Subcutaneous abdominal adipose tissue (tissue), 5 donors: ENCODE measurements around the gene STK31.
"Not testable (repeated sequence)": the region's sequence is repeated elsewhere in the genome, so short reads cannot be mapped to it uniquely, and the experiment has no call there.

ENCODE experiments used
- H3K27ac ChIP-seq: one replicate; pipeline ENCODE4 v1.7.0; 2013; ENCODE audit warnings: low read depth, mild to moderate bottlenecking, inconsistent platforms, low read length, moderate library complexity
- H3K27me3 ChIP-seq, 5 donors: one replicate each; pipeline ENCODE4 v1.7.0; 2013; ENCODE audit warnings: low read length in 5 of 5, inconsistent platforms in 1 of 5; ENCODE audit not compliant: control insufficient read depth in 5 of 5, insufficient read depth in 4 of 5
- H3K36me3 ChIP-seq, 5 donors: one replicate each; pipeline ENCODE4 v1.7.0; 2013; ENCODE audit warnings: low read length in 5 of 5; ENCODE audit not compliant: control insufficient read depth in 5 of 5, insufficient read depth in 5 of 5
- H3K4me1 ChIP-seq, 5 donors: one replicate each; pipeline ENCODE4 v1.7.0; 2013; ENCODE audit warnings: low read length in 5 of 5, mild to moderate bottlenecking in 3 of 5, moderate library complexity in 1 of 5; ENCODE audit not compliant: control insufficient read depth in 5 of 5, insufficient read depth in 5 of 5
- H3K4me3 ChIP-seq, 5 donors: one replicate each; pipeline ENCODE4 v1.7.0; 2013; ENCODE audit warnings: low read length in 5 of 5, low read depth in 1 of 5
- H3K9ac ChIP-seq, 5 donors: one replicate each; pipeline ENCODE4 v1.7.0; 2013; ENCODE audit warnings: low read length in 5 of 5, mild to moderate bottlenecking in 4 of 5, moderate library complexity in 3 of 5
- H3K9me3 ChIP-seq, 5 donors: one replicate each; pipeline ENCODE4 v1.7.0; 2013; ENCODE audit warnings: low read length in 5 of 5; ENCODE audit not compliant: control insufficient read depth in 5 of 5
- donor health status: healthy.
- donor health status: healthy.
- donor health status: healthy.
- donor health status: healthy.
- donor health status: healthy.

The STK31 gene

GRCh38 chr7:23788843-23789242 is 78.8 kb downstream of the STK31 start:
- no peaks in the 10 kb centered on the region for H3K27me3 ChIP-seq
- no peak overlapping the region for H3K9ac ChIP-seq
- no peaks in the 10 kb centered on the region for H3K4me1 ChIP-seq
- H3K9me3 ChIP-seq = peaks cover 0 to 4% (median 0%) of the 10 kb centered on the region in 5 donors
- no peak overlapping the region for H3K4me3 ChIP-seq
- no peak overlapping the region for H3K27ac ChIP-seq
- H3K36me3 ChIP-seq = no peaks in the 10 kb centered on the region

- Histone ChIP-seq H3K36me3 (no peaks in the 10 kb centered on the region), H3K27me3 (no peaks in the 10 kb centered on the region), H3K4me1 (no peaks in the 10 kb centered on the region), H3K4me3 (no peak overlapping the region), H3K9me3 (peaks cover 0 to 23% (median 14%) of the 10 kb centered on the region in 5 donors), H3K9ac (no peak overlapping the region), H3K27ac (no peak overlapping the region)
Measured at GRCh38 chr7:23791721-23792120, 81.7 kb downstream of the STK31 start.

GRCh38 chr7:23802720-23803397 is 92.8 kb downstream of the STK31 start:
- Histone ChIP-seq H3K27me3 (no peaks in the 10 kb centered on the region), H3K9me3 (no peaks in the 10 kb centered on the region), H3K4me1 (no peaks in the 10 kb centered on the region), H3K9ac (no peak overlapping the region), H3K27ac (no peak overlapping the region), H3K4me3 (no peak overlapping the region), H3K36me3 (no peaks in the 10 kb centered on the region)

GRCh38 chr7:23804707-23805106 is 94.7 kb downstream of the STK31 start:
- no peaks in the 10 kb centered on the region for H3K27me3 ChIP-seq

GRCh38 chr7:23808421-23808820 is 98.4 kb downstream of the STK31 start:
- H3K27me3 ChIP-seq = no peaks in the 10 kb centered on the region
- no peaks in the 10 kb centered on the region for H3K36me3 ChIP-seq
- no peak overlapping the region for H3K27ac ChIP-seq
- no peak overlapping the region for H3K4me3 ChIP-seq
- no peaks in the 10 kb centered on the region for H3K4me1 ChIP-seq
- no peak overlapping the region for H3K9ac ChIP-seq
- peaks cover 0 to 31% (median 22%) of the 10 kb centered on the region in 5 donors for H3K9me3 ChIP-seq

More at GRCh38 chr7:23804707-23805106, 94.7 kb downstream of the STK31 start:
- no peak overlapping the region for H3K27ac ChIP-seq
- H3K4me3 ChIP-seq = no peak overlapping the region
- H3K9me3 ChIP-seq = peaks cover 0 to 16% (median 12%) of the 10 kb centered on the region in 5 donors
- no peak overlapping the region for H3K9ac ChIP-seq
- no peaks in the 10 kb centered on the region for H3K36me3 ChIP-seq
- no peaks in the 10 kb centered on the region for H3K4me1 ChIP-seq

- Histone ChIP-seq H3K27me3 (no peaks in the 10 kb centered on the region), H3K27ac (no peak overlapping the region), H3K9me3 (peaks cover 0 to 31% (median 22%) of the 10 kb centered on the region in 5 donors), H3K9ac (no peak overlapping the region), H3K4me3 (no peak overlapping the region), H3K36me3 (no peaks in the 10 kb centered on the region), H3K4me1 (no peaks in the 10 kb centered on the region)
Measured at GRCh38 chr7:23810099-23810498, 100.1 kb downstream of the STK31 start.

GRCh38 chr7:23811540-23811939 is 101.5 kb downstream of the STK31 start:
- no peaks in the 10 kb centered on the region for H3K36me3 ChIP-seq
- no peak overlapping the region for H3K4me3 ChIP-seq
- H3K27me3 ChIP-seq = no peaks in the 10 kb centered on the region
- H3K9me3 ChIP-seq = peaks cover 0 to 31% (median 22%) of the 10 kb centered on the region in 5 donors
- H3K4me1 ChIP-seq = no peaks in the 10 kb centered on the region
- no peak overlapping the region for H3K27ac ChIP-seq
- no peak overlapping the region for H3K9ac ChIP-seq

- not testable (repeated sequence) for H3K9ac ChIP-seq, H3K9me3 ChIP-seq, H3K27me3 ChIP-seq, H3K4me3 ChIP-seq, H3K36me3 ChIP-seq, H3K27ac ChIP-seq, H3K4me1 ChIP-seq
Measured at GRCh38 chr7:23828125-23828524, 118.1 kb downstream of the STK31 start.

- H3K4me1 ChIP-seq, H3K36me3 ChIP-seq, H3K9ac ChIP-seq, H3K27ac ChIP-seq, H3K4me3 ChIP-seq, H3K27me3 ChIP-seq: not testable (repeated sequence)
- H3K9me3 ChIP-seq = peaks cover 2 to 32% (median 22%) of the 10 kb centered on the region in 5 donors
Measured at GRCh38 chr7:23832733-23833132, 122.7 kb downstream of the STK31 start.

GRCh38 chr7:23833405-23833804 is 123.4 kb downstream of the STK31 start:
- peaks cover 2 to 33% (median 22%) of the 10 kb centered on the region in 5 donors for H3K9me3 ChIP-seq
- H3K4me1 ChIP-seq = no peaks in the 10 kb centered on the region
- H3K36me3 ChIP-seq = no peaks in the 10 kb centered on the region
- H3K27me3 ChIP-seq = no peaks in the 10 kb centered on the region
- no peak overlapping the region for H3K27ac ChIP-seq
- no peak overlapping the region for H3K4me3 ChIP-seq
- no peak overlapping the region for H3K9ac ChIP-seq
